ENCODE results near the gene FRMD3.

FRMD3 gene

GRCh38 chr9:83299094-83299493 lies 239.1 kb downstream of the FRMD3 start:
- Histone ChIP-seq H3K4me1 (ENCODE audit: control insufficient read depth, insufficient read depth, low read length) (peaks cover 6% of the 10 kb centered on the region), H3K4me3 (ENCODE audit: low read length) (no peak overlapping the region), H3K9ac (ENCODE audit: low read length) (no peak overlapping the region), H3K27me3 (ENCODE audit: control insufficient read depth, insufficient read depth, low read length) (no peaks in the 10 kb centered on the region), H3K27ac (ENCODE audit: low read depth, low read length) (no peak overlapping the region), H3K36me3 (ENCODE audit: control insufficient read depth, insufficient read depth, low read length) (peaks cover 2% of the 10 kb centered on the region)

GRCh38 chr9:83296123-83296522 lies 242.1 kb downstream of the FRMD3 start:
- Histone ChIP-seq H3K36me3 (ENCODE audit: control insufficient read depth, insufficient read depth, low read length) (peaks cover 2% of the 10 kb centered on the region), H3K27ac (ENCODE audit: low read depth, low read length) (no peak overlapping the region), H3K4me1 (ENCODE audit: control insufficient read depth, insufficient read depth, low read length) (peaks cover 2% of the 10 kb centered on the region), H3K9ac (ENCODE audit: low read length) (no peak overlapping the region), H3K27me3 (ENCODE audit: control insufficient read depth, insufficient read depth, low read length) (no peaks in the 10 kb centered on the region), H3K4me3 (ENCODE audit: low read length) (no peak overlapping the region)

GRCh38 chr9:83294816-83295215 lies 243.4 kb downstream of the FRMD3 start:
- Histone ChIP-seq H3K4me3 (ENCODE audit: low read length) (no peak overlapping the region), H3K36me3 (ENCODE audit: control insufficient read depth, insufficient read depth, low read length) (peaks cover 2% of the 10 kb centered on the region), H3K9ac (ENCODE audit: low read length) (no peak overlapping the region), H3K4me1 (ENCODE audit: control insufficient read depth, insufficient read depth, low read length) (peaks cover 2% of the 10 kb centered on the region), H3K27me3 (ENCODE audit: control insufficient read depth, insufficient read depth, low read length) (no peaks in the 10 kb centered on the region), H3K27ac (ENCODE audit: low read depth, low read length) (no peak overlapping the region)

- Histone ChIP-seq H3K4me1 (ENCODE audit: control insufficient read depth, insufficient read depth, low read length) (no peaks in the 10 kb centered on the region), H3K27me3 (ENCODE audit: control insufficient read depth, insufficient read depth, low read length) (no peaks in the 10 kb centered on the region), H3K4me3 (ENCODE audit: low read length) (no peak overlapping the region), H3K27ac (ENCODE audit: low read depth, low read length) (no peak overlapping the region), H3K36me3 (ENCODE audit: control insufficient read depth, insufficient read depth, low read length) (no peaks in the 10 kb centered on the region), H3K9ac (ENCODE audit: low read length) (no peak overlapping the region)
Measured at GRCh38 chr9:83291196-83291595, 247.0 kb downstream of the FRMD3 start.

GRCh38 chr9:83290692-83291091 lies 247.5 kb downstream of the FRMD3 start:
- Histone ChIP-seq H3K9ac (ENCODE audit: low read length) (no peak overlapping the region), H3K4me1 (ENCODE audit: control insufficient read depth, insufficient read depth, low read length) (no peaks in the 10 kb centered on the region), H3K27ac (ENCODE audit: low read depth, low read length) (no peak overlapping the region), H3K36me3 (ENCODE audit: control insufficient read depth, insufficient read depth, low read length) (no peaks in the 10 kb centered on the region), H3K27me3 (ENCODE audit: control insufficient read depth, insufficient read depth, low read length) (no peaks in the 10 kb centered on the region), H3K4me3 (ENCODE audit: low read length) (no peak overlapping the region)

- H3K27me3 ChIP-seq (ENCODE audit: control insufficient read depth, insufficient read depth, low read length), result no peaks in the 10 kb centered on the region
- no peaks in the 10 kb centered on the region for H3K36me3 ChIP-seq (ENCODE audit: control insufficient read depth, insufficient read depth, low read length)
- H3K9ac ChIP-seq (ENCODE audit: low read length), result no peak overlapping the region
- H3K27ac ChIP-seq (ENCODE audit: low read depth, low read length), result no peak overlapping the region
- H3K4me1 ChIP-seq (ENCODE audit: control insufficient read depth, insufficient read depth, low read length), result no peaks in the 10 kb centered on the region
- no peak overlapping the region for H3K4me3 ChIP-seq (ENCODE audit: low read length)
Measured at GRCh38 chr9:83287021-83287420, 251.2 kb downstream of the FRMD3 start.

GRCh38 chr9:83285445-83286225 lies 252.6 kb downstream of the FRMD3 start:
- Histone ChIP-seq H3K4me1 (ENCODE audit: control insufficient read depth, insufficient read depth, low read length) (no peaks in the 10 kb centered on the region), H3K36me3 (ENCODE audit: control insufficient read depth, insufficient read depth, low read length) (no peaks in the 10 kb centered on the region), H3K27ac (ENCODE audit: low read depth, low read length) (no peak overlapping the region), H3K27me3 (ENCODE audit: control insufficient read depth, insufficient read depth, low read length) (no peaks in the 10 kb centered on the region), H3K9ac (ENCODE audit: low read length) (no peak overlapping the region), H3K4me3 (ENCODE audit: low read length) (no peak overlapping the region)

GRCh38 chr9:83284746-83285145 lies 253.5 kb downstream of the FRMD3 start:
- no peak overlapping the region for H3K27ac ChIP-seq (ENCODE audit: low read depth, low read length)
- H3K27me3 ChIP-seq (ENCODE audit: control insufficient read depth, insufficient read depth, low read length), result no peaks in the 10 kb centered on the region
- no peaks in the 10 kb centered on the region for H3K36me3 ChIP-seq (ENCODE audit: control insufficient read depth, insufficient read depth, low read length)
- H3K4me3 ChIP-seq (ENCODE audit: low read length), result no peak overlapping the region
- H3K4me1 ChIP-seq (ENCODE audit: control insufficient read depth, insufficient read depth, low read length), result no peaks in the 10 kb centered on the region
- H3K9ac ChIP-seq (ENCODE audit: low read length), result no peak overlapping the region

GRCh38 chr9:83283528-83283927 lies 254.7 kb downstream of the FRMD3 start:
- no peak overlapping the region for H3K4me3 ChIP-seq (ENCODE audit: low read length)
- no peaks in the 10 kb centered on the region for H3K36me3 ChIP-seq (ENCODE audit: control insufficient read depth, insufficient read depth, low read length)
- no peaks in the 10 kb centered on the region for H3K4me1 ChIP-seq (ENCODE audit: control insufficient read depth, insufficient read depth, low read length)
- H3K27me3 ChIP-seq (ENCODE audit: control insufficient read depth, insufficient read depth, low read length), result no peaks in the 10 kb centered on the region
- no peak overlapping the region for H3K27ac ChIP-seq (ENCODE audit: low read depth, low read length)
- no peak overlapping the region for H3K9ac ChIP-seq (ENCODE audit: low read length)

- Histone ChIP-seq H3K9ac (ENCODE audit: low read length) (no peak overlapping the region), H3K27ac (ENCODE audit: low read depth, low read length) (no peak overlapping the region), H3K36me3 (ENCODE audit: control insufficient read depth, insufficient read depth, low read length) (no peaks in the 10 kb centered on the region), H3K27me3 (ENCODE audit: control insufficient read depth, insufficient read depth, low read length) (no peaks in the 10 kb centered on the region), H3K4me1 (ENCODE audit: control insufficient read depth, insufficient read depth, low read length) (no peaks in the 10 kb centered on the region), H3K4me3 (ENCODE audit: low read length) (no peak overlapping the region)
Measured at GRCh38 chr9:83281306-83282255, 256.6 kb downstream of the FRMD3 start.

GRCh38 chr9:83280790-83281189 lies 257.4 kb downstream of the FRMD3 start:
- no peak overlapping the region for H3K4me3 ChIP-seq (ENCODE audit: low read length)
- H3K27me3 ChIP-seq (ENCODE audit: control insufficient read depth, insufficient read depth, low read length), result no peaks in the 10 kb centered on the region
- H3K4me1 ChIP-seq (ENCODE audit: control insufficient read depth, insufficient read depth, low read length), result no peaks in the 10 kb centered on the region
- H3K27ac ChIP-seq (ENCODE audit: low read depth, low read length), result no peak overlapping the region
- H3K36me3 ChIP-seq (ENCODE audit: control insufficient read depth, insufficient read depth, low read length), result no peaks in the 10 kb centered on the region
- H3K9ac ChIP-seq (ENCODE audit: low read length), result no peak overlapping the region

GRCh38 chr9:83280268-83280667 lies 257.9 kb downstream of the FRMD3 start:
- H3K27me3 ChIP-seq (ENCODE audit: control insufficient read depth, insufficient read depth, low read length), result no peaks in the 10 kb centered on the region
- no peaks in the 10 kb centered on the region for H3K36me3 ChIP-seq (ENCODE audit: control insufficient read depth, insufficient read depth, low read length)
- no peak overlapping the region for H3K9ac ChIP-seq (ENCODE audit: low read length)
- H3K27ac ChIP-seq (ENCODE audit: low read depth, low read length), result no peak overlapping the region
- H3K4me3 ChIP-seq (ENCODE audit: low read length), result no peak overlapping the region
- no peaks in the 10 kb centered on the region for H3K4me1 ChIP-seq (ENCODE audit: control insufficient read depth, insufficient read depth, low read length)

Data from rectal smooth muscle tissue (tissue), 1 donor.